Inflammatory macrophage treated with lipopolysaccharide for 4 hours (primary cell): ENCODE results near the gene SH3RF3.

Source experiments
- DNase-seq: peaks from one replicate; pipeline ENCODE4 v3.0.0-alpha.2; 2020

SH3RF3 gene

DNA sequence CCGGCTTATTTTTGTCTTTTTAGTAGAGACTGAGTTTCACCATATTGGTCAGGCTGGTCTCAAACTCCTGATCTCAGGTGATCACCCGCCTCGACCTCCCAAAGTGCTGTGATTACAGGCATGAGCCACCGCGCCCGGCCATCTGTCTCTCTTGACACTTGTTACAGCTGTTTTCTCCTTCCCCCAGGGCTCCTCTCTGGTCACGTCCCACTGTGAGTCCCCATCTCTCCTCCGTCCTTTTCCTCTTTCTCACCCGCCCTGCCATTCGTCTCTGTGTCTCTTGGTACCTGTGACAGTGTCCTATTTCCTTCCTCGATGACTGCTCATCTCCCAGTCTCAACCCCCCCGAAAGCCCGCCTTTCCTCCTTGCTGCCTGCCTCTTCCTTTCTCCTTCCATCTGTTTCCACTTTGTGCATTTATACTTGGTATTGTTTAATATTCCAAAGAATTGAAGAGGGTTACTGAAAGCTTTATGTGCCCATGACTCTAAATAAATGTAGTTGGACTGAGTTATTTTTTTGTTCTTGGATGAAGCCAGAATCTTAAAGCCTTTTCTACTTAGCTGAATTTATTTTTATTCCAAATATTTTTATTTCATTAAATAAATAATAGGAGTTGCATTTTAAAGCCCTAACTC, 241.5 kb downstream of the SH3RF3 start:
- DNase-seq, result no peak

DNA sequence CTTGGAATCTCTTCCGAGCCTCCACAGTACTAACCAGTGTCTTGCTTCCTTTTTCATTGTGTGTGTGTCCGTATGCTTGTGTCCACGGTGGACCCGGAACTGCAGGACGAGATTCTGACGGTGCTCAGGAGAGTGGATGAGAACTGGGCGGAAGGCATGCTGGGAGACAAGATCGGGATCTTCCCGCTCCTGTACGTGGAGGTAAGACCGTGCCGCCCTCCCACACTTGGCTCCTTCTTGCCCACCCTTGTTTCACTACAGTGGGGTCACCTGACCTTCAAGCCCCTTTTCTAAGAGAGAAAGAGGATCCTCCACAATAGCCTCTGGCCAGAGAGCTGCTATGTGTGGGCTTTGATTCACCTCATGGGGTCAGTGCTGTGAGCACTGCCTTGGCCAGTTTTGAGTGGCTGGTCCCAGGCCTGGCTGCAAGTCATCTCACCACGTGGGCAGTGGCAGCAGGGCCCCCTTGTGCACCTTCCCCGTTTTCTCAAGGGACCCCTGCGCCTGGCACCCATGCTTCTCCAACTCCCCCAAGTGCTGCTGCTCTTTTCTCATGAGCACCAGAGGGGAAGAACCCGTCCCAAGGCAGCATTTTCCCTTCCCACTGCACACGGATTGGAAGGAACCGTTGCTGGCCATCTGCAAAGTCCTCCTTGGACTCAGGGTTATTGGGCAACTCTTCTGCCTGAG, 242.6 kb downstream of the SH3RF3 start:
- DNase-seq, result no peak

- no peak for DNase-seq
These were observed 243.2 kb downstream of the SH3RF3 start for GRCh38 chr2:109372171-109372568.

GRCh38 chr2:109372614-109373013, 243.6 kb downstream of the SH3RF3 start:
- no peak for DNase-seq

DNA sequence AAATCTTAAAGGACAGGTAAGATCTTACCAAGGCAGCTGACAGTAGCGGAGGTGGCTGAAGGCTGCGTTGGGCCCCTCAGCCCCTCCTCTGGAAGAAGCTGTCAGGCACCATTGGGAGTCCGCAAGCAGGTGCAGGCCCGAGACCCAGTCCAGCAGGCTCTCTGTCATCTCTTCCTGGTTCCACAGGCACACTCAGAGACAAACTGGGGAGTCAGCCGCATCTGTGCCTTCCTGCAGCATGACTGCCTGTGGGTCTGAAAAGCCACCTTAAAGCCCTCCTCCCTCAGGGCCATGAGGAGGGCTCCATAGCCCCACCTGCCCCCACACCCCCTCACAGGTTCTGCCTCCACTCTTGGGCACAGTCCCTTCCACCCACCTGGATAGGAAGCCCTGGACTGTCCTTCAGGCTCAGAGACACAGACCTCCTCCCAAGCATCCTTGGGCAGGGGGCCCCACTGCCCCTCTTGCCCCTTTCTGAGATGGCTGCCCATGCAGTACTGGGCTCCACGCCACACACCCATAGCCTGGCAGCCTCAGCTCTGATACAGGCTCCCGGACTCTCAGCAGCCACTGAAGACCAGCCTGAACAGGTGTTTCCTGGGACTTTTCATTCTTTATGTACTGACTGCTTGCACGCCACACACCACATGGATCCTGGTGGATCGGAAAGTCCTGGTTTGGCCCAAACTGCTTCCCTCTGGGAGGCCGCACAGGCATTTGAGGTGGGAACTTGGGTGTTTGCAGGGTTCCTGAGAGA, 245.0 kb downstream of the SH3RF3 start:
- no peak for DNase-seq

GRCh38 chr2:109374548-109375130, 245.6 kb downstream of the SH3RF3 start:
- DNase-seq, result no peak

DNA sequence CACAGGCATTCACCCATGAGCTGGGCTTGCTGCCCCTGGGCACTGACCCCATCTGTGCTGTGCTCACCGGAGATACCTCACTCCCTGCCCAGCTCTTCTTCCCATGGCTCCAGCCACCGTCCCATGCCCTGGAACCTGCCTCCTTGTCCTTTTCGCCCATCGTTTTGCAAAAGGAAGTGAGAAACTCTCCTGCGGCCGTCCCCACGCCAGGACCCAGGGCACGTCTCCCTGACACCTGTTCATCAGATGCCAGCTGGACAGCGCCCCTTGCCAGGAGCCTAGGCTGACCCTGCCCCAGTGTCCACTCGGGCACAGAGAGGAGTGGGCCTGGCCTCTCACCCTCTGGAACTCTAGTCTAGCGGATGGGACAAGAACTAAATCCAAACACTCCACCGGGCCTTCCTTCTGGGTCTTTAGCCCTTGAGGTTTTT, 246.1 kb downstream of the SH3RF3 start:
- DNase-seq, result no peak

GRCh38 chr2:109375656-109376055, 246.7 kb downstream of the SH3RF3 start:
- no peak for DNase-seq

DNA sequence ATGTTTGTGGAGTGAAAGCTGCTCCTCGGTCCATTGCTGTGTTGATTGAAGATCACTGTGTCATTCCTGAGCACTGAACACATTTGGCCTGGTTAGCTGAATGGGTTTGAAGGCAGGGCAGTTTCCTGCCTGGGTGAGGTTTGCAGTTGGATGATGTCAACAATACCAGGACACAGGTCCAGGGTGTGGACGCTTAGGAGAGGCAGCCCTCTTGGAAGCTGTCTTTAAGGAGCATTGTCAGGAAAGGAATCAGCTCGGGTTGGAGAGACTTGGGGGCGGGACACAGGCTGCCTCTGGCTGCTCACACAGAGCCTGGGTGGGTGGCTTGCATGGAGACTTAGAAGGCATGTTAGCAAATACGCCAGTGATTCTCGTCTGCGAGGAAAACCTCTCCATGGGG, 247.1 kb downstream of the SH3RF3 start:
- DNase-seq, result no peak

DNA sequence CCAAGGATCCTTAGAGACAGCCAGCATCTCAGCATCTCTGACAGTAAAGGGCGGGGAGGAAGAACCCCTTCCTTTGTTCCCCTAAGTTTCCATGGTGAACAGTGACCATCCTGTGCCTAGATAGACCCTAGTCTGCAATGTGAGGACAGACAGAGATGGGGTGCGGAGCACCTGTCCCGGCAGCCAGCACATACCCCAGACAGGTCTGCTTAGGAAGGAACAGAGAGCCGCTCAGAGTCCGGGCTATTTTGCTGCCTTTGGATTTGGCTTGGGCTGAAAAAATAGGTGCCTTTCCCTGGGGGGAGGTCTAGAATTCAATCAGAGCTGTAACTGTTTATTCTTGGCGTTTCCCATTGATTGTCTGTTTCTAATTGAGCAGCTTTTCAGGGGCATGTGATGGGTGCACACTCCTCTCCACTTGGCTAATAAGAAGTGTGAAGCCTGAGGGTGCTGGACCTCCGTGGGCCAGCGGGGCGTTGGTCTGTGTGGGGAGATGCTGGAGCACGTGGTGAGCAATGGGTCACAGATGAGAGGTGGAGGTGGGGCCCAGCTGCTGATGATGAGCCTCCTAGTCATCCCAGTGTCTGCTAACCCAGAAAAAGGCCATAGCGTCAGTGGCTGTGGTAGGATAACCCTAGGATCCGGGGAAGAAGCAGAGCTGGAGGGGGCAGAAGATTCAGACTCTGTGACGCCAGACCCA, 247.9 kb downstream of the SH3RF3 start:
- no peak for DNase-seq

- no peak for DNase-seq
These were observed 249.0 kb downstream of the SH3RF3 start for GRCh38 chr2:109377976-109378375.

GRCh38 chr2:109378682-109379081, 249.7 kb downstream of the SH3RF3 start:
- no peak for DNase-seq

DNA sequence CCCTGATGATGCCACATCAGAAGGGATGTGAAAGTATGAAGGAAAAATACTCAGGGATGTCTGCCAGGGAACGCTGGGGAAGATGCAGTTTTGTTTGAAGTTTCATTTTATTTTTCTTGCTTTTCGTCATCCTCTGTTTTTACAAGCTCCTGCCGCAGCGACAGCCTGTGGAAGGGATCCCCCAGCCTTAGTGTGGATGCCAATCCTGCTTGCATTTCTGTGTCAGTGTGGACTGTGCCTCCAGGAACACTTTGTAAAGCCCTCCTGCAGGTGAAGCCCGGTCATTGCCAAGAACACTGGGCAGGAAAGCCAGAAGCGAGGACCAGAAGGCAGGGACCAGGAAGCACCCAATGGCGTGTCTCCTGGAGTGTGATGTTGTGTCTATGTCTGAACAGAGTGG, 250.5 kb downstream of the SH3RF3 start:
- no peak for DNase-seq

DNA sequence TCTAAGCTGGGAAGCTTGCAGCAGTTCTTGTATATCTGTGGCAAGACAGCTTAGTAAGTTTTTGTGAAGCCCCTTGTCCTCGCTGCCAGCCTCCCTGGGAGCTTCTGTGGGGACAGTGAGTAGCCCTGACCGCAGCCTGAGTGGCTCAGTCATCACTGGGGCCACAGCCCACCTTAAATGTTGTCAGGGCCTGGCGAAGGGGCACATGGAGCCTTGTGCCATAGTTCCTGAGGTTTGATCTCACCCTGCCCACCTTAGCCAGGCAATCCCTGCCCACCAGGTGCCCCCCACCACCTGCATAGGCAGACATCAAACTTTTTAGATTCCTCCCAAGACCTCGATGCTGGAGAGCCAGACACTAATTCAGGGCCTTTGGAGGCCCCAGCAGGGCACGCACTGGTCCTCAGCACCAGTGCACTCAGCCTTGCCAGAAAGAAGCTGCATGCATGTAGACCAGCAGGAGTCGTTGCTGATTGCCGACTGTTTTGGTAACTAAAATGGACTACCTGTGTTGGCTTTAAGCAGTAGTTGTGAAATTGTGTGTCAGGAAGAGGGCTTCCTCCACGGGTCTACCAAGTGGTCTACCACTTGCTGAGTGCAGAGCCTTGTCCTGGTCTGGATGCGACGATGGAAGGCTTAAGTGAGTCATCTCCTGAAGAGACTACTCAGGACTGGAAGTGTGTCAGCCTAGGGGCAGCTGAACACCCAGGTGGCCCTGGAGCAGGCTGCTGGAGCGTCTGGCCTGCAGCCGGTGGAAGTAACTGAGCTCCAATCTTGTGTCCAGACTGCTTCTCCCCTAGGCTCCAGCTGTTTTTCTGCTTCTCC, 251.7 kb downstream of the SH3RF3 start:
- DNase-seq, result no peak

DNA sequence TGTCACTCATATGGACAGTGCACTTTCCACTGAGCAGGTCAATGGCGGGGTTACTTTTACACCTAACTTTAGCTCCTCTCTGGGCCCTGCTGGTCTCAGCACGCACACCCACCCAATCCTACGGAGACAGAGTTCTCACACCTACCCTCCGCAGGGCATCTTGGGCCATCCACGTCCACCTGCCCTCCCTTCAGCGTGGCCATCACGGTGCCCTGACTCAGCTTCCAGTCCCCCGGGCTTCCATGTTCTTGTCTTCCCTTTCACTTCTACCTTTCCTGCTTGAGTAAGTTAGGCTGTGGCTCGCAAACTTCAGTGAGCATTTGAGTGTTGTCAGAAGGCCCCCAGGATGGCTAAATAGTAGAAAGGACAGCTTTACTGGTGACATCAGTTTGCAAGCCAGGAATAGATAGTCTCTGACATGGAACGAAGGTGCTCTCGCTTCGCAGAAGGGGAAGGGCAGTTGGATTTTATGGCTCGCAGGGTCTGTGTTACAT, 252.4 kb downstream of the SH3RF3 start:
- DNase-seq, result no peak

GRCh38 chr2:109382226-109382895, 253.4 kb downstream of the SH3RF3 start:
- DNase-seq, result no peak

- no peak for DNase-seq
These were observed 253.9 kb downstream of the SH3RF3 start for GRCh38 chr2:109382951-109383350.

- DNase-seq, result no peak
These were observed 254.7 kb downstream of the SH3RF3 start for GRCh38 chr2:109383505-109384307.

DNA sequence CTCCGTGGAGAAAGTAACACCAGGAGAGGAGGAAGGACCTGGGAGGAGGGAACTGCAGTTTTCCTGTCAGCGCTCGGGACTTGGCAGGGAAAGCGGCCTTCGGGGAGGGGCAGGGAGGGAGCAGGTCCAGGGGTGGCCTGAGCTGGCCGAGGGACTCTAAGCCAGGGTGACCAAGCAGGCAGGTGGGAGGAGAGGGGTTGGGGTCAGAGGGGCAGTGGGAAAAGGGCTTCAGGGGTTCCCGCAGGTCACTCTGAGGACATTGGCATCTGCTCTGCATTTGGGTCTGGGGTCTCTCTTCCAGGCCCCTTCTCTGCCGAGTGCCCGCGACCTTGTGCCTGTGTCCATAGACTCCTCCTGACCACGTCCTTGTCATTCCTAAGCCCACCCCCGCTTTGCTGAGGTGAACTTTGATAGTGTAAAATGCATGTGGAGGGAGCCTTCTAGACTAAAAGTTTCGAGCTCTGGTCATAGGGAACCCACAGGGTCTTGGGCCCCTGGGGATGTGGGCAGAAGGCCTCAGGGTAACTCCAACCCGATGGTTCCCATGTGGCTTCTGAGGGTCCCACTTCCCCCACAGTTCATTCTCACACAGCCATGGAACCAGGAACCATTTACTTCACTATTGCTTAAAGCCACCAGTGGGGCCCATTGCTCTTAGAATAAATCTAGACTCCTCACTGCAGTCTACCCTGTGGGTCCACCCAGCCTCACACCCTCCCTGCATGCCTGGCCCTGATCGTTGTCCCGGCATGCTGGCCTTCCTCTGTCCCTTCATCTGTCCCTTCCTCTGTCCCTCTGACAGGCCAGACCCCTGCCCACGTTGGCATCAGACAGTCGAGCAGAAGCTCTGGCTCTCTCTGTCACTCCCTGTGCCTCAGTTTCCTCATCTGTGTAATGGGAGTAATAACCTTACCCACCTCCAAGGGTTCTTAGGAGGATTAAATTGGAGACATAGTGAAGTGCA, 255.6 kb downstream of the SH3RF3 start:
- DNase-seq, result no peak
